AG10803 (cell line): ENCODE results near the gene SHFL.

Source experiments
- DNase-seq: peaks from one replicate; pipeline ENCODE4 v3.0.0; 2010; ENCODE audit warnings: low read depth
- H3K4me3 ChIP-seq: 2 replicates; pipeline ENCODE4 v1.5.1; 2011; ENCODE audit warnings: mild to moderate bottlenecking, low read length, control low read depth
- CTCF ChIP-seq: conservative IDR thresholded peaks from 2 replicates; pipeline ENCODE4 v1.5.1; 2011; ENCODE audit warnings: mild to moderate bottlenecking, low read length, control low read depth, inconsistent platforms

Gene SHFL

GRCh38 chr19:10085641-10086590 lies at the start of gene SHFL:
Gene SHFL, plus strand, starts transcription at chr19:10086317. Its CDS starts 111 bp downstream, at chr19:10086428.
- H3K4me3 ChIP-seq, result peak within 1 kb of the TSS; percentile 90
- DNase-seq, result peak; percentile 53
- no peak for TF ChIP-seq CTCF

- H3K4me3 ChIP-seq, result no peak overlapping the region
- DNase-seq, result peak; percentile 19
- TF ChIP-seq CTCF, result no peak
These were observed 49.5 kb upstream of the SHFL start for GRCh38 chr19:10036601-10037071.

GRCh38 chr19:10037367-10037766 lies 48.8 kb upstream of the SHFL start:
- no peak for DNase-seq
- no peak overlapping the region for H3K4me3 ChIP-seq
- no peak for TF ChIP-seq CTCF

- TF ChIP-seq CTCF, result no peak
- DNase-seq, result no peak
- H3K4me3 ChIP-seq, result no peak overlapping the region
These were observed 48.3 kb upstream of the SHFL start for GRCh38 chr19:10037809-10038208.

- no peak for TF ChIP-seq CTCF
- no peak overlapping the region for H3K4me3 ChIP-seq
- DNase-seq, result peak; percentile 39
These were observed 42.7 kb upstream of the SHFL start for GRCh38 chr19:10043286-10043927.

GRCh38 chr19:10044390-10044789 lies 41.7 kb upstream of the SHFL start:
- DNase-seq, result no peak
- no peak overlapping the region for H3K4me3 ChIP-seq
- no peak for TF ChIP-seq CTCF
